ENCODE measurements around the gene TFF1.

Gene TFF1

DNA sequence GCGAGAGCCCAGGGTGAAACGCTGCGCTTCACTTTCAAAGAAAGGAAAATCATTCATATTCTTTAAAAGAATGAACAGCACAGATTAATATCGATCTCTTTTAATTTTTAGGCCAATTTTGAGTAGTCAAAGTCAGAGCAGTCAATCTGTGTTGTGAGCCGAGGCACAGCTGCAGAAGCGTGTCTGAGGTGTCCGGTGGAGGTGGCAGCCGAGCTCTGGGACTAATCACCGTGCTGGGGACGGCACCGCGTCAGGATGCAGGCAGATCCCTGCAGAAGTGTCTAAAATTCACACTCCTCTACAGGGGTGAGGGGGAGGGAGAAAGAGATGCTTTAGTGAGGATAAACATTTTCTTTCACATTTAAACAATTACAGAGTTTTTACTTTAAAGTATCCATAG is 4.1 kb downstream of the TFF1 start:
- no peak for DNase-seq (ENCODE audit: low read depth)

DNA sequence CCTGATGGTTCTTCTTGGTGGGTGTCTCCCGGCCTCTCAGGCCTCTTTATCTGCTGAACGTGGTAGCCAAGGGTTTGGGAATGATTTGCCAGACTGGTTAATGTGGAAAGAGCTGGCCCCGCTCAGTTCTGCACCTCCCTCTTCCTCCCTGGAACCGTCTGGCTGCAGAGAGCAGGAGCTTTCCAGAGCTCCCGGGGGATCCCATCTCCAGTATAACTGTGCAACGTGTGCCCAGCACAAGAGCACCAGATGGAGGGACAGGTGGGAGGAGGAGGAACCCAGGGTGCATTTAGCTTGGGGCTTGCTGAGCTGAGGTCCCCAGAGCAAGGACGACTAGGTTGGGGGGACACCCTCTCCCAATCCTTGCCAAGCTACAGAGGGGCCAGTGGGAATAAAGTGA is 5.0 kb downstream of the TFF1 start:
- DNase-seq (ENCODE audit: low read depth): no peak

DNA sequence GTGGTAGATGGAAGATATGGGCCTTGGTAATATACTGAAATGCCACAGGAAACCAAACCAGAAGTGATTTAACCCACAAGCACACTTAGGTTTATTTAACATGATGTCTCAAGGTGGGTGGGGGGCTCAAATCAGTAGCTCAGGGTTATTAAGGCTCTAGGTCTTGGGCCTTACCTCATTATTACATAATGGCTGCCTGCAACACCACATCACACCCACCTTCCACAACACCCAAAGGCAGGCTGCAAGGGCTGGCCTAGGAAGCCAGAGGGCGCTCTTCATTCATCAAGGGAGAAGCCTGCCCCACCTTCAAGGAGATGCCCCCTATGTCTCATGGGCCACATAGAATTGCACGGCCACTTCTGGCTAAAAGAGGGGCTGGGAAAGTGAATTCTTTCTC is 6.0 kb downstream of the TFF1 start:
- no peak for DNase-seq (ENCODE audit: low read depth)

DNA sequence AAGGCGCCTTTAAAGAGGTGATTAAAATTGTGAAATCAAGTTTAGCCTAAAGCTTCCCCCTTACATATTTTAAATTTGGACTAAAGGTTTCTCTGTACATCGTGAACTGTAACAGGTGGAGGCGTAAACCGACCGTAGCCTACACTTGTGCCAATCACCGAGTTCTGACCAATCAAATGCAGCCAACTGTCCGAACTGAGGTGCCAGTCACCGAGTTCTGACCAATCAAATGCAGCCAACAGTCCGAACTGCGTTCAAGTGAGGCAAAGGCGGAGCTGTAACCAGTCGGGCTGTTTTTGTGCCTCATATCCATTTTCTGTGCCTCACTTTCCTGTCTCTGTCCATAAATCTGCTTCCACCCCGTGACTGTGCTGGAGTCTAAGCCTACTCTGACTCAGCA is 7.4 kb downstream of the TFF1 start:
- DNase-seq (ENCODE audit: low read depth): no peak

DNA sequence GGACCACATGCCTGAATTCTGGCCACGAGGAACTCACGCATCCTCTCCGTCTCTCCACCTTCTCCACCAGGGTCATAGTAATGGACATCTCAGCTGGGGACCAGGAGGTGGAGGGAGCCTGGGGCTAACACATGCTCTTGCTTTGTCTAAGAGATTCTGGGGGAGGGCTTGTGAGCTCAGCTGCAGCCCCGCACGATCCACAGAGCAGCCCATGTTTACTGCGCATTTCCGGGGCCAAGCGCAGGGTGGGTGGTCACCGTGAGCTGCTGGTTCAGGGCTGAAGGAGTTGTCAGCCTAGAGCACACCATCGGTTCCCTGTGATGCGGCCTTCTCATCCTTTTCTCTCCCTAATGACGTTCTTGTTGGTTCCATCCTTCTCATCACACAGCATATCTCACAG is 8.1 kb downstream of the TFF1 start:
- DNase-seq (ENCODE audit: low read depth): no peak

DNA sequence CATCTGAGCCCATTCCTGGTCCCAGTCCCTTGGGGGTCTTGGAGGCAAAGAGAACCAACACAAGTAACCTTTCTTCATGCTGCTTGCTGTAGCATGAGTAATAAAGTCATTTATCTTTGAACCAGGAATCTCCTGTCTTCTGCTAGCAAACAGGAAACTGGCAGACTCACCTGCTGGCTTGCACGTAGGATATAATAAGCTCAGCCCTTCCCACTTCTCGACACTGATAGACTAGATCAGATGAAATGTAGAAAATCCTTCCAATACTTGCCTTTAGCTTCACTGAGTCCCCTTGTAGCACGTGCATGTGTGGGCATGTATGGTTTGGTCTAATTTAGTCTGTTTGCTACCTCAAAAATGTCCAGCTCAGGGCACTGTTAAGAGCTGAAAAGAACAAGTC is 9.0 kb downstream of the TFF1 start:
- DNase-seq (ENCODE audit: low read depth): no peak

DNA sequence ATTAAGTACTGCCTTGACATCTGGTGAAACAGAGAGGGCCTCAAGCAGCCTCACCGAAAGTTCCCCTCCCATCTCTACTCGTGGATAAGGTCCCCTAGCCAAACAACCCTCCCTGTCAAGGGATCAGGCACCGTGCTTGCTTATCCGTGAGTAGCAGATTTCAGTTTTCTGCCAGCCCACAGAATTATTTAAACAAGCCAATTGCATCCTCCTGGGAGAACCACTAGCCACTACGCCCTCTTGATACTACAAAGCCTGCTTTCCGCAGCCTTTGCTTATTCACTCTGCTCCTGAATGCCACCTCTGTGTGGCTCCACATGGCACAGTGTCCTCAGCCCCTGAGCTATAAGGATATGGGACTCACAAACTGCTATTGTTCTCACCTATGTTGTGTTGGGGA is 9.7 kb downstream of the TFF1 start:
- DNase-seq (ENCODE audit: low read depth): no peak

DNA sequence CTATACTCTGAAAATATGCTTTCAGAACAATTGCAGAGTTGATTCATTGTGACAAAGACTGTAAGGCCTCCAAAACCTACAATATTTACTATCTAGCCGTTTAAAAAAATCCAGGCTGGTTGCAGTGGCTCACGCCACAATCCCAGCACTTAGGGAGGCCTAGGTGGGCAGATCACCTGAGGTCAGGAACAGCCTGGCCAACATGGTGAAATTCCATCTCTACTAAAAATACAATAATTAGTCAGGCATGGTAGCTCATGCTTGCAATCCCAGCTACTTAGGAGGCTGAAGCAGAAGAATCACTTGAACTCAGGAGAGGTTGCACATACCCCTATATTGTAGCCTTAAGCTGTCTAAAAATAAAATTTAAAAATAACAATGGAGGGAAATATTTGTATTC is 10.3 kb downstream of the TFF1 start:
- DNase-seq (ENCODE audit: low read depth): no peak

DNA sequence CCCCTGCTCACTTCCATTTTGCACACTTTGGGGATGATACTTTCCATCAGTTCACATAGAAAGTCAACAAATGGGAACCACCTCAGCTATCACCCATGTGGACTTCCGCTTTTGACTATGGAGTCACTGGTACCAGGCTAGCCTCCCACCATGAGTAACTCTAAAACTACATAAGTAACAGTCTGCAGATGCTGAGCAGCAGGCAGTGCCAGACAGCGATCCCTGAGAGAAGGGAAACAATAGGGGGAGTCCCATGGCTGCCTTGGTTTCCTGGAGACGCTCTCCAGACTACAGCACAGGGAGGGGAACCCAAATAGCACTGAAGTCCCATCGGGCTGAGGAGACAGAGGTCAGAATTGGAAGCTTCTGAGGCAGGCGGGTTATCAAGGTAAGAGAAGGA is 12.7 kb downstream of the TFF1 start:
- no peak for DNase-seq (ENCODE audit: low read depth)

DNA sequence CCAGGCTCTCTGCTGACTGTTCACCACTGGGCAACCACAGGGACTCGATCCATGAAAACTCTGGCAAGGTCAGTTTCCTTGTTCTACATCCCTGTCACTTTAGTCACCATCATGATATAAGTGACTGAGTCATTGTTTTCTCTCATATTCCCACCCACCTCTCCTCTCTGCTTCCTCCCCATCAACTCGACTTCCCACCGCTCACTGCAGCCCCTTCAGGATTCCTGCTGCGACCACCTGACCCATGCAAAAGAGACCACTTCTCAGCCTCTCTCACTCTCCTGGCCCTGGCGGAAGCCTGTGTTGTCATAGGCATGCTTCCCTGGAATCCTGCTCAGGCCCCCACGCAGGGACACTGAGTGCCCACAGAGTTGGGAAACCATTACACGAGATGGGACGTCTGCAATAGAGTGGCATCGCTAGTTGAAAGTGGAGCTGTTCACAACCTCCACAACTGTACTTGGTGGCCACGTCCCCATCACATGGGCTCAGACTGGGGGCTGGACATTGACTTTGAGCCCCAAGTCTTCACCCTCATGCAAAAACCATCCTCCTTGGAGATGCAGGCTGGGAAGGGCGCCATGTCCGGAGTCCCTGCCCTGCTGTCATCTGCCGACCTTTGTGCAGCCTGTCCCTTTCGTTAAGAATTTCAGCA is 13.8 kb downstream of the TFF1 start:
- DNase-seq (ENCODE audit: low read depth): no peak

DNA sequence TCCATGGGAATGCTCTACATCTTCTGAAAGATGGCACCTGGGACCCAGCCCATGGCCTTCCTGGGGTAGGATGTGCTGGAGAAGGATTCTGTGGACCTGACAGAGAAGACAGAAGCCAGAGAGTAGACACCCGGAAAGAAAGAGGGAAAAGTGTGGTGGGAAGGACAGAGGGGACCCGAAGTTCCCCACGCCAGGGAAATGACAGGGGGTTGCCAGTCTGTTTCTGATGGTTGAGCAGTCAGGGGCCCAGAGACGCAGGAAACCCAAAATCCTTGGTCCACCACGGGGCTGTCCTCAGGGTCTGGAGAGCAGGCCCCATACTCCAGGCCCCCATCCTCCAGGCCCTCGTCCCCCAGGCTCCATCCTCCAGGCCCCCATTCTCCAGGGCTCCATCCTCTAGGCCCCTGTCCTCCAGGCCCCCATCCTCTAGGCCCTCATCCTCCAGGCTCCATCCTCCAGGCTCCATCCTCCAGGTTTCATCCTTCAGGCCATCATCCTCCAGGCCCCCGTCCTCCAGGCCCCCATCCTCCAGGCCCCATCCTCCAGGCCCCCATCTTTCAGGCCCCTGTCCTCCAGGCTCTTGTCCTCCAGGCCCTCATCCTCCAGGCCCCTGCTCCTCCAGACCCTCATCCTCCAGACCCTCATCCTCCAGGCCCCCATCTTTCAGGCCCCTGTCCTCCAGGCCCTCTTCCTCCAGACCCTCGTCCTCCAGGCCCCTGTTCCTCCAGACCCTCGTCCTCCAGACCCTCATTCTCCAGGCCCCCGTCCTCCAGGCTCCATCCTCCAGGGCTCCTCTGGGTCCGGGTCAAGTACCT is 14.5 kb downstream of the TFF1 start:
- DNase-seq (ENCODE audit: low read depth): no peak

DNA sequence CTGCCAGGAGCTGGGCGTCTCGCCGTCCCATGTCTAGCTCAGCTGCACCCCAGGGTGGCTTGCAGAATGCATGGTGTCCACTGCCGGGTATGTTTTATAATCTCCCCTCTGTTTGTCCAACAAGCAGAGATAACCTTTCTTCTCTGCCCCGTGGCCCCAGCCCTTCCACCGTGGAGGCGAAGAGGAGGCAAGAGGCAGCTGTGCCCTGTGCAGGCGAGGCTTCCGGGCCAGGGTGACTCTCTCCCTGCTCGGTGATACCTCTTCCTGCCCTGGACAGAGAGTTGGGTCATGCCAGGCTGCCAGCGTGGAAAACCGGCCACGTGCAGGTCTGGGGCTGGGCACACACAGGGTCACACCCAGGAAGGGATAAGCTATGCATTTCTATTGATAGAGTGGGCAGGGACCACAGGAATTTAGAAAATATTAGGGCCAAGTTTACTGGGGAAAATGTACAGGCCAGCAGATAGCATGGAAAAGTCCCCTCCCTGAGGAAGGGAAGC is 15.4 kb downstream of the TFF1 start, which contains the start of gene TFF2:
TFF2 (minus strand) TSS at position 68 of the 500 bp plus-strand sequence; CDS start at position 31, 37 bp downstream.
- no peak for DNase-seq (ENCODE audit: low read depth)

DNA sequence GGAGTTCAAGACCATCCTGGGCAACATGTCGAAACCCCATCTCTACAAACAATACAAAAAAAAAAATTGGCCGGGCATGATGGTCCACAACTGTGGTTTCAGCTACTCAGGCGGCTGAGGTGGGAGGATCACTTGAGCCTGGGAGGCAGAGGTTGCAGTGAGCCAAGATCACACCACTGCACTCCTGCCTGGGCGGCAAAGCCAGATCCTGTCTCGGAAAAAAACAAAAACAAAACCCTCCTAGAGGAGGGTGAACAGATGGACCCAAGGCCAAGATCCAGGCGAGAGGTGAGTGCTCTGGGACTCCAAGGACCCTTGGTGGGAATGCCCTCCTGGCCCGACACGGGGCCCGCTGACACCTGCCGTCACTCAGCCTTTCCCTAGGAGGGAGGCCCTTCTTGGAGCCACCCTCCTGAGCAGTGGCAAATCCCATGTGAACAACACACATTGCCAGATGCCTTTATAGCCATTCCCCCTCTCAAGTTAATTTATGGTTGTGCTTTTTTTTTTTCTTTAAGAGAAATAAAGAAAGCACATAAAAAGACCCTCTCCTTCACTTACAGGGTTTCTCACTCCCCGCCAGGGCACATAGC is 15.9 kb downstream of the TFF1 start:
- DNase-seq (ENCODE audit: low read depth): no peak

DNA sequence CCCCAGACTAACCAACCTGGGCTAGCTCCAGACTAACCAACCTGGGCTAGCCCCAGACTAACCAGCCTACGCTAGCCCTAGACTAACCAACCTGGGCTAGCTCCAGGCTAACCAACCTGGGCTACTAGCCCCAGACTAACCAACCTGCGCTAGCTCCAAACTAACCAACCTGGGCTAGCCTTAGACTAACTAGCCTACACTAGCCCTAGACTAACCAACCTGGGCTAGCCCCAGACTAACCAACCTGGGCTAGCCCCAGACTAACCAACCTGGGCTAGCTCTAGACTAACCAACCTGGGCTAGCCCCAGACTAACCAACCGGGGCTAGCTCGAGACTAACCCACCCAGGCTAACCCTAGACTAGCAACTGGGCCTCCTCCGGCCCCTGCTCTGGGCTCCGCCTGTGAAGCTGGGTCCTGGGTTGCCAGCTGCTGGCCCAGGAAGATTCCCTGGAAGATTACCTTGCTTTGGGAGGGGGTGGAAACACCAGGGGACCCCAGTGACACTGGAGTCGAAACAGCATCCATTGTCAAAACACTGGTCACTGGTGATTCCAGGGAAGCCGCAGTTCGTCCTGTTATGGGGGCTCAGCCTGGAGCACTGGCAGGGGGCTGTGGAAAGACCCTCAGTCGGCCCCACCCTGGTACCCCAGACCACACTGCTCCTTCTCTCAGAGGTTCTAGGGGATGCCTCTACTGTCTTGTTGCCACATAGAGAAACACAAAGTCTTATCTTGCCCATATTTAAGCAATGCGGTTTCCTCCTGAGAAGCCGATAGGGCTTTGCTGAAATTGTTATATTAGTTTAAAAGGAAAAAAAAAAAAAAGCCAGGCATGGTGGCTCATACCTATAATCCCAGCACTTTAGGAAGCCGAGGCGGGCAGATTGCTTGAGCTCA is 16.7 kb downstream of the TFF1 start:
- no peak for DNase-seq (ENCODE audit: low read depth)

DNA sequence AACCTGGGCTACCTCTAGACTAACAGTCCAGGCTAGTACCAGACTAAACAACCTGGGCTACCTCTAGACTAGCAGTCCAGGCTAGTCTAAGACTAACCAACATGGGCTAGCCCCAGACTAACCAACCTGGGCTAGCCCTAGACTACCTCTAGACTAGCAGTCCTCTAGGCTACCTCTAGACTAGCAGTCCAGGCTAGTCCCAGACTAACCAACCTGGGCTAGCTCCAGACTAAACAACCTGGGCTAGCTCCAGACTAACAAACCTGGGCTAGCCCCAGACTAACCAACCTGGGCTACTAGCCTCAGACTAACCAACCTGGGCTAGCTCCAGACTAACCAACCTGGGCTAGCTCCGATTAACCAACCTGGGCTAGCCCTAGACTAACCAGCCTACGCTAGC is 17.6 kb downstream of the TFF1 start:
- no peak for DNase-seq (ENCODE audit: low read depth)

DNA sequence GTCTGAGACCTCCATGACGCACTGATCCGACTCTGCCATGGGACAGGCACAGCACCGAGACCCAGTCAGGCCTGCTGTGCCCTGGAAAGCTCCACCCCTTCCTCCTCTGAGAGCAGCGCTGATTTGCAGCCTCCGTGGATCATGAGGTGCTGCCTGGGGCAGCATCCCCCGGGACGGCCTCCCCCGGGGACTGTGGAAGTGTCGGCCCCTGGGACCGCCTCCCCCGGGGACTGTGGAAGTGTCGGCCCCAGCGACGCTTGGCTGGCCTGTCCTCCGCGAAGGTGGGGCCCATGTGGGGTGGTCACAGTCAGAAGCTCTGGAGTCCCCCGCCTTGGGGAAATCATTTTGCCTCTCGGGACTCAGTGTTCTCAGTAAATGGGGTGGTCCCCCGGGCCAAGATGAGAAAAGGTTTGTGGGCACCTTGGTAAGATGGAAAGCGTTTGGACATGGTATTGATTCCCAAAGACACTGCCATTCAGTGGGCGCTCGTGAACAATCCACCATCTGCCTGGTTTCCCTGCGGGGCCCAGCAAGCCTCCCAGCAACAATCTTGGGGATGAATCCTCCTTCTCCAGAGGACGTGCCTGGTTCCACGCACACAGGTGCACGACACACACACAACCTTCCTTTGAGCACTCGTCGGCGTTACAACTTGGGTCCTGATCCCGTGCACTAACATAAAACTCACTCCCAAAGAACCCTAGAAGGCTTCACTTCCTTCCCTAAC is 18.6 kb downstream of the TFF1 start:
- no peak for DNase-seq (ENCODE audit: low read depth)

DNA sequence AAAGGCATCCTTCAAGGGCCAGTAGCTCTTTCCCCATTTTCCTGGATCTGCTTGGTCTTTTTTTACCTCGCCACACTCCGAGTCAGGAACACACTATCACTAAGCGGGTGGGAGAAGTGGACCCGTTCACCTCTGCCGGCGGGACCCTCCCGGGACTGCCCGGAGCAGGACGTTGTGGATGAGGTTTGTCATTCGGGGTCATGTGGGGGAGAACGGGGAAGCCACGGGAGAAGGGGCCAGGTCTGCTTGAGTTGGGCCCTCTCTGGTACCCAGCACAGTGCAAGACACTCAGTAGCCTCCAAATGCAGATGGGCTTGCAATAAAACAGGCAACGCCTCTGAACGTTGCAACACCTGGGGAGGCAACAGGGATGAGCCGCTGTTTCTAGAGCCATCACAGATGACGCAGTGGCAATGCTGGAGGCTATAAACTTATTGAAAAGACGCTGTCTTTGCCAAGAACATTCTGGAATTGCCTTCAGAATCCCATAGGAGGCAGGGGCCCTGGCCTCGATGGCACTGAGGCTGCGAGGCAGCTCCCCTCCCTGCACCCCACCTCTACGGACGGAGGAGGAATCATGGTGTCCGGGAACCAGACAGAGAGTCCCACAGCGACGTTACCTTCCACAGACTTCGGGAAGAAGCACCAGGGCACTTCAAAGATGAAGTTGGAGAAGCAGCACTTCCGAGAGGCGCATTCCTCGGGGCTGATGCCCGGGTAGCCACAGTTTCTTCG is 19.3 kb downstream of the TFF1 start:
- DNase-seq (ENCODE audit: low read depth): no peak

DNA sequence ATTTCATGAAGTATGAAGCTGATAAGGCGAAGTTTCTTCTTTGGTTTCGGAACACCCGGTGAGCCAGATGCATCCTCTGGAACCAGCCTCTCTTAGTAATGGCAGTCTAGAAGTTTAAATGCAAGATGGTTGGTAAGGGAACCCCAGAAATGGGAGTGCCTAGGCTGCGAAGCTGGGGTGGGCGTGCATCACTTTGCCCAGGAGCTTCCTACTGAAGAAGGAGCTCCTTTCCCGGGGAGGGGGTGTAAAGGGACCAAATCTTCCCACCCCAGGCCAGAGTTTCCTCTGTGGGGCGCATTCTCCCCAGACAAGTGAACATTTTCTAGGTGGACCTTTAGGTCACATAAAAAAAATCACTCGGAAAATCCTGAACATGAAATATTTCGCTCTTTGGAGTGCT is 19.9 kb downstream of the TFF1 start:
- DNase-seq (ENCODE audit: low read depth): no peak

DNA sequence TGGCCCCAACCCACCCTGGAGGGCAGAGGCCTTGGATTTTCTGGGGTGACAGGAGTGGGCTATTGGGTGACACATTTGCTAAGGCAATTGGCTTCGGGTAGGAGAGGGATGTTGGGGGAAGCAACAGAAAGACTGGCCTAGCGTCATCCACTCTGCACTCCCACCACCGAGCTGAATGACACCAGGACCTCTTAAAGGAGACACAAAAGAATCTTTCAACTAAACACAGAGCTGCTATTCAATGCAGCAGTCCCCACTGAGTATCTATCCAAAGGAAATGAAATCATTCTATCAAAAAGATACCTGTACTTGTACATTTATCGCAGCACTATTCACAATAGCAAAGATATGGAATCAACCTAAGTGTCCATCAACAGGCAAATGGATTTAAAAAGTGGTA is 21.7 kb downstream of the TFF1 start:
- DNase-seq (ENCODE audit: low read depth): no peak

DNA sequence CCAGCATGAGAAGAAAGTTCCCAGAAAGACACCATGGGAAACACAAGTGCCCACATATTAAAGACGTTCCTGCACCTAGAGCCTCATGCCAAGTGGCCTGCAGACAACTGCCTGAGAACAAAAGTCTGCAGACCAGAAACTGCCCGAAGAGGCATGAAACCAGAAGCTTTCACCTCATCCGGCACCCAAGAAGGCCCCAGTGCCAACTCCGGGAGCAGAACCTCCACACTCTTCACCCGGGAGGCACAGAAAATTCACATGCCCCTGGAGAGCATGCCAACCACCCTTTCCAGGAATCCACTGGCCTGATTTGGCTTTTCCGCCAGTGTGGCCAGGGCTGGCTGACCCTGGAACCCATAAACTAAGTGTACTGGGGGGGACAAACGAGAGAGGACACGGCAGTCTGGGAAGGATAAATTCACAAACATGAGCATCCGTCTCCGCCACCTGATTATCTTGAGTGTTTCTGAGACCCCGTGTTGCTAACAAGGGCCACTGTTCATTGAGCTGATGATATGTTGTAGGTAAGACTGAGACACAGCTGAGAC is 22.3 kb downstream of the TFF1 start:
- no peak for DNase-seq (ENCODE audit: low read depth)

Measured in stimulated activated CD8-positive, alpha-beta memory T cell treated with anti-CD3 and anti-CD28 coated beads, Interleukin-15, amount 100 ng/mL, for 1 hour (primary cell).